Activated CD4-positive, CD25-positive, alpha-beta regulatory T cell (primary cell): ENCODE data around the gene TMPRSS3.

Source experiments
- DNase-seq, 4 experiments: peaks; one replicate each; lab custom pipeline; 2025; lab: John Stamatoyannopoulos, UW

The TMPRSS3 gene

GRCh38 chr21:42331660-42332059, 64.2 kb downstream of the TMPRSS3 start:
- no peak for DNase-seq

- DNase-seq: no peak
Observed at GRCh38 chr21:42330380-42331371, 65.2 kb downstream of the TMPRSS3 start.

- DNase-seq: no peak
Observed at GRCh38 chr21:42324896-42325295, 71.0 kb downstream of the TMPRSS3 start.
